HepG2 (cell line): ENCODE results near the gene PRR5L.

Experiments used
- SMAD9 ChIP-seq: sonication (generic); formaldehyde crosslinking; IDR thresholded peaks from 2 replicates; pipeline ENCODE4 v1.5.1; 2020; ENCODE audit warnings: mild to moderate bottlenecking, missing genetic modification reagents
- ZNF569 ChIP-seq: sonication (generic); formaldehyde crosslinking; IDR thresholded peaks from 2 replicates; pipeline ENCODE4 v1.5.0; 2020; ENCODE audit warnings: mild to moderate bottlenecking, missing genetic modification reagents, moderate library complexity, borderline replicate concordance

- no peak for TF ChIP-seq SMAD9 (CRISPR knock-in tag)
- no peak for TF ChIP-seq ZNF569 (CRISPR knock-in tag)
Observed at GRCh38 chr11:36467916-36468315, 171.8 kb downstream of the PRR5L start.
